GM23338 (cell line): Measurements from ENCODE around the gene CYB5A.

Source experiments
- EZH2 ChIP-seq: fragments of 200-600 bp; sonication (generic); IDR thresholded peaks from one replicate; pipeline ENCODE4 v1.8.0; 2017; ENCODE audit warnings: antibody characterized with exemption, mild to moderate bottlenecking, low read depth; ENCODE audit not compliant: unreplicated experiment
- JUNB ChIP-seq: IDR thresholded peaks from one replicate; pipeline ENCODE4 v1.6.1; 2016; ENCODE audit warnings: antibody characterized with exemption; ENCODE audit not compliant: unreplicated experiment
- POLR2AphosphoS5 ChIP-seq: IDR thresholded peaks from 2 replicates; pipeline ENCODE4 v1.6.1; 2016; ENCODE audit warnings: antibody characterized with exemption, low read depth
- TF ChIP-seq, protein P1 (sequence below): IDR thresholded peaks from 2 replicates; pipeline ENCODE4 v1.6.1; 2016; ENCODE audit warnings: antibody characterized with exemption
- TF ChIP-seq, protein P2 (sequence below), 2 experiments: fragments of 200-600 bp in 1 of 2; sonication (generic) in 1 of 2; conservative IDR thresholded peaks; 2 replicates each; pipeline versions ENCODE4 v1.5.1 to v1.6.1; 2016 to 2017; ENCODE audit warnings: antibody characterized with exemption in 2 of 2, low read depth in 2 of 2, mild to moderate bottlenecking in 2 of 2, moderate library complexity in 1 of 2

DNA sequence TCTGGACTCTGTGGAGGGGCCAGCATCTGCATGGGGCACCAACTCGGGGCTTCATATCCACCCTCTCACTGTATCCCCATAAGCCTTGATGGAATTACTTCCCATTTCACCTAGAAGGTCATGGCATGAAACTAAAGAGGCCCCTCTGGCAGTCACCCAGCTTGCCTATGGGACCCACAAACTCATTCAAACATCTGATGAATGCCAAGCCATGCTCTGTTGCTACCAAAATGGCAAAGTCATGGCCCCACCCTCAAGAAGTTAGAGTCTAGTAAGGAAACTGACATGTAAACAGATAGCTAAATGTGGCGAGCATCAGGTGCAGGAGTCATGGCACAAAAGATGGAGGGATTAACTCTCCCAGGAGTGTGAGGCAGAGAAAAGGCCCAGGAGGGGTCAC, 14.5 kb downstream of the CYB5A start:
- no peak for TF ChIP-seq EZH2
- no peak for TF ChIP-seq POLR2AphosphoS5
- TF ChIP-seq, protein P1, sequence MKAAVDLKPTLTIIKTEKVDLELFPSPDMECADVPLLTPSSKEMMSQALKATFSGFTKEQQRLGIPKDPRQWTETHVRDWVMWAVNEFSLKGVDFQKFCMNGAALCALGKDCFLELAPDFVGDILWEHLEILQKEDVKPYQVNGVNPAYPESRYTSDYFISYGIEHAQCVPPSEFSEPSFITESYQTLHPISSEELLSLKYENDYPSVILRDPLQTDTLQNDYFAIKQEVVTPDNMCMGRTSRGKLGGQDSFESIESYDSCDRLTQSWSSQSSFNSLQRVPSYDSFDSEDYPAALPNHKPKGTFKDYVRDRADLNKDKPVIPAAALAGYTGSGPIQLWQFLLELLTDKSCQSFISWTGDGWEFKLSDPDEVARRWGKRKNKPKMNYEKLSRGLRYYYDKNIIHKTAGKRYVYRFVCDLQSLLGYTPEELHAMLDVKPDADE, result no peak
- TF ChIP-seq, protein P2, sequence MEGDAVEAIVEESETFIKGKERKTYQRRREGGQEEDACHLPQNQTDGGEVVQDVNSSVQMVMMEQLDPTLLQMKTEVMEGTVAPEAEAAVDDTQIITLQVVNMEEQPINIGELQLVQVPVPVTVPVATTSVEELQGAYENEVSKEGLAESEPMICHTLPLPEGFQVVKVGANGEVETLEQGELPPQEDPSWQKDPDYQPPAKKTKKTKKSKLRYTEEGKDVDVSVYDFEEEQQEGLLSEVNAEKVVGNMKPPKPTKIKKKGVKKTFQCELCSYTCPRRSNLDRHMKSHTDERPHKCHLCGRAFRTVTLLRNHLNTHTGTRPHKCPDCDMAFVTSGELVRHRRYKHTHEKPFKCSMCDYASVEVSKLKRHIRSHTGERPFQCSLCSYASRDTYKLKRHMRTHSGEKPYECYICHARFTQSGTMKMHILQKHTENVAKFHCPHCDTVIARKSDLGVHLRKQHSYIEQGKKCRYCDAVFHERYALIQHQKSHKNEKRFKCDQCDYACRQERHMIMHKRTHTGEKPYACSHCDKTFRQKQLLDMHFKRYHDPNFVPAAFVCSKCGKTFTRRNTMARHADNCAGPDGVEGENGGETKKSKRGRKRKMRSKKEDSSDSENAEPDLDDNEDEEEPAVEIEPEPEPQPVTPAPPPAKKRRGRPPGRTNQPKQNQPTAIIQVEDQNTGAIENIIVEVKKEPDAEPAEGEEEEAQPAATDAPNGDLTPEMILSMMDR (conservative IDR thresholded peaks at IDR 0.05; ENCODE audit: low read depth in 2 of 2), result no peak
- no peak for TF ChIP-seq JUNB
